Mononuclear cell (primary cell): ENCODE measurements around the gene ADNP. TPM values are rescaled to one million over a fixed set of nuclear protein-coding genes. Genes with fewer than 3 reads are reported as not detected.

Experiments used
- H3K27me3 ChIP-seq: 2 replicates; pipeline ENCODE4 v1.6.0; 2011; ENCODE audit warnings: low read length, control low read depth; ENCODE audit not compliant: insufficient read depth
- H3K4me1 ChIP-seq: 2 replicates; pipeline ENCODE4 v1.5.1; 2011; ENCODE audit warnings: mild to moderate bottlenecking, low read length, control low read depth; ENCODE audit not compliant: insufficient read depth
- H3K4me3 ChIP-seq: 2 replicates; pipeline ENCODE4 v1.5.1; 2011; ENCODE audit warnings: mild to moderate bottlenecking, low read length, moderate library complexity
- H3K9me3 ChIP-seq: 2 replicates; pipeline ENCODE4 v1.5.1; 2011; ENCODE audit warnings: low read depth, mild to moderate bottlenecking, control low read depth, low read length
- total RNA-seq: library from RNA; depleted of rRNA; stranded (reverse); fragments of >200 nt; gene quantifications from one replicate; pipeline ENCODE4 v1.2.3, GENCODE V29; 2012

Gene ADNP
- total RNA-seq, 1 donor, result 44.5 TPM

DNA sequence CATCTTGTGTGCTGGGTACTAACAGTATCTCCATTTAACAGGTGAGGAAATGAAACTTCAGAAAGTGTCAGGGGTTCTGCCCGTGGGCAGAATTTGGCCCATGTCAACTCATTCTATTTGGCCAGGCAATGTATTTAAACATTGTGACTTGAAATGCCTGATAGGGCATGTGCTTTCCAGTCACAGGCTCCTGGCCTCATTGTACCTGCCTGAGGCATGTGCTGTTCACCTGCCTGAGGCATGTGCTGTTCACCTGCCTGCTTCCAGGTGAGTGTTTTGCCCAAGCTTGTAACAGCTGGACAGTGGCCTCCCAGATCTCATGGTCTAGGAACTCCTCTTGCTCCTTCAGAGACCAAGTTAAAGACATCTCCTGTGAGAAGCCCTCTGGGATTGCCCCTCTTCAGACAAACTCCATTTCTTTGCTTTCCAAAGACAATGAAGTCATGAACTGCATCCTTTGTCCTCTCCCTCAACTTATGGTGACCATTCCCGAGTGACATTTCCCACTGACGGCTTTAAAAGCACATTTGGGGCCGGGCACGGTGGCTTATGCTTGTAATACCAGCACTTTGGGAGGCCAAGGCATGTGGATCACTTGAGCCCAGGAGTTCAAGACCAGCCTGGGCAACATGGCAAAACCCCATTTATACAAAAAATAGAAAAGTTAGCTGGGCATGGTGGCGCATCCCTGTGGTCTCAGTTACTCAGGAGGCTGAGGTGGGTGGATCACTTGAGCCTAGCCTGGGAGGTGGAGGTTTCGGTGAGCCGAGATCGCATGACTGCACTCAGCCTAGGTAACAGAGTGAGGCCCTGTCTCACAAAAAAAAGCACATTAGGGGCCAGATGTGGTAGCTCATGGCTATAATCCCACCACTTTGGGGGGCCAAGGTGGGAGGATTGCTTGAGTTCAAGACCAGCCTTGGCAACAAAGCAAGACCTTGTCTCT, 87.6 kb downstream of the ADNP start:
- Histone ChIP-seq H3K4me3 (no peak overlapping the region), H3K27me3 (no peaks in the 10 kb centered on the region), H3K4me1 (no peaks in the 10 kb centered on the region), H3K9me3 (no peaks in the 10 kb centered on the region)

DNA sequence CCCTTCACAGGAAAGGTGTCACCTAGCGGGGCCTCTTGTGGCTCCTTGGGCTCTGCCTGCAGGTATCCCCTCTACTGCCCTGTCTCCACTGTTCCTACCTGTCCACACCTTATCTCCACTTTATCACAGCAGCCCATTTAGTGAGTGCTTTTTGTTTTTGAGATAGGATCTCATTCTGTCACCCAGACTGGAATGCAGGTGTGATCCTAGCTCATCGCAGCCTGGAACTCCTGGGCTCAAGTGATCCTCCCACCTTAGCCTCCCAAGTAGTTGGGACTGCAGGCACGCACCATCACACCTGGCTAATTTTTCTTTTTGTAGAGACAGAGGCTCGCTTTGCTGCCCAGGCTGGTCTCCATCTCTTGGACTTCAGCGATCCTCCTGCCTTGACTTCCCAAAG, 88.4 kb downstream of the ADNP start:
- no peak overlapping the region for H3K4me3 ChIP-seq
- H3K27me3 ChIP-seq, result no peaks in the 10 kb centered on the region
- H3K9me3 ChIP-seq, result no peaks in the 10 kb centered on the region
- H3K4me1 ChIP-seq, result no peaks in the 10 kb centered on the region

Other genes starting within 250 kb of the ADNP start
- 0.42 TPM for gene RIPOR3, start 239.9 kb downstream of the ADNP start, total RNA-seq
- gene PARD6B, start 199.9 kb downstream of the ADNP start, total RNA-seq, result 4.3 TPM
- gene BCAS4, start 136.4 kb downstream of the ADNP start, total RNA-seq, result 13.7 TPM
- 58.2 TPM for gene DPM1, start 27.1 kb upstream of the ADNP start, total RNA-seq
- 3.8 TPM for gene MOCS3, start 27.4 kb upstream of the ADNP start, total RNA-seq
- 2.3 TPM for gene KCNG1, start 91.7 kb upstream of the ADNP start, total RNA-seq